Keratinocyte (primary cell): Measurements from ENCODE around the gene KRT8. TPM values are rescaled to one million over a fixed set of nuclear protein-coding genes. Genes with fewer than 3 reads are reported as not detected.

Experiments
- DNase-seq: peaks from one replicate; pipeline ENCODE4 v3.0.0-alpha.2; 2011; ENCODE audit warnings: low read depth, missing footprints, low spot score
- FAIRE-seq: peaks from 2 replicates; lab custom pipeline; 2011; peaks lifted over from hg19 to GRCh38; lab: Jason Lieb, UNC
- H2AFZ ChIP-seq: 2 replicates; pipeline ENCODE4 v1.6.0; 2012; ENCODE audit warnings: low read length, control low read depth, inconsistent platforms; ENCODE audit not compliant: control insufficient read depth
- H3K27ac ChIP-seq: 2 replicates; pipeline ENCODE4 v1.5.1; 2011; ENCODE audit warnings: low read length; ENCODE audit not compliant: control insufficient read depth, insufficient read depth
- H3K27me3 ChIP-seq: 3 replicates; pipeline ENCODE4 v1.6.0; 2011; ENCODE audit warnings: low read length; ENCODE audit not compliant: control insufficient read depth, insufficient read depth; ENCODE audit errors: extremely low read depth
- H3K36me3 ChIP-seq, 2 experiments: 2 replicates in 1 of 2; 3 replicates in 1 of 2; pipeline ENCODE4 v1.5.1; 2011; ENCODE audit warnings: low read length in 2 of 2, mild to moderate bottlenecking in 1 of 2; ENCODE audit not compliant: control insufficient read depth in 2 of 2, insufficient read depth in 2 of 2; ENCODE audit errors: extremely low read depth in 1 of 2
- H3K4me1 ChIP-seq: 3 replicates; pipeline ENCODE4 v1.5.1; 2011; ENCODE audit warnings: low read length; ENCODE audit not compliant: control insufficient read depth, insufficient read depth; ENCODE audit errors: extremely low read depth
- H3K4me2 ChIP-seq: 3 replicates; pipeline ENCODE4 v1.6.0; 2011; ENCODE audit warnings: low read depth, low read length; ENCODE audit not compliant: control insufficient read depth, insufficient read depth; ENCODE audit errors: extremely low read depth
- H3K4me3 ChIP-seq, 3 experiments: fragments of 200-600 bp in 1 of 3; sonication (generic) in 1 of 3; 2 replicates in 2 of 3; 3 replicates in 1 of 3; pipeline ENCODE4 v1.5.1; 2011 to 2016; ENCODE audit warnings: low read length in 3 of 3, mild to moderate bottlenecking in 3 of 3, control low read depth in 2 of 3, inconsistent platforms in 1 of 3, low read depth in 1 of 3, mixed read lengths in 1 of 3, mixed run types in 1 of 3, moderate library complexity in 1 of 3; ENCODE audit not compliant: control insufficient read depth in 2 of 3, insufficient read depth in 2 of 3; ENCODE audit errors: extremely low read depth in 1 of 3
- H3K79me2 ChIP-seq: 2 replicates; pipeline ENCODE4 v1.6.0; 2012; ENCODE audit warnings: low read length; ENCODE audit not compliant: control insufficient read depth, insufficient read depth
- H3K9ac ChIP-seq: 3 replicates; pipeline ENCODE4 v1.6.0; 2011; ENCODE audit warnings: low read length; ENCODE audit not compliant: control insufficient read depth, insufficient read depth; ENCODE audit errors: extremely low read depth
- H3K9me1 ChIP-seq: 3 replicates; pipeline ENCODE4 v1.6.0; 2011; ENCODE audit warnings: low read length; ENCODE audit not compliant: control insufficient read depth, insufficient read depth; ENCODE audit errors: extremely low read depth
- H3K9me3 ChIP-seq: 2 replicates; pipeline ENCODE4 v1.5.1; 2012; ENCODE audit warnings: low read depth, low read length; ENCODE audit not compliant: control insufficient read depth
- H4K20me1 ChIP-seq: 3 replicates; pipeline ENCODE4 v1.6.0; 2011; ENCODE audit warnings: low read length; ENCODE audit not compliant: control insufficient read depth, insufficient read depth; ENCODE audit errors: extremely low read depth
- CTCF ChIP-seq, 3 experiments: IDR thresholded peaks in 1 of 3; conservative IDR thresholded peaks in 1 of 3; optimal IDR thresholded peaks in 1 of 3; 2 replicates in 2 of 3; 3 replicates in 1 of 3; pipeline versions ENCODE3 to v1.5.1; 2011; ENCODE audit warnings: low read length in 3 of 3, mild to moderate bottlenecking in 3 of 3, moderate library complexity in 2 of 3, control low read depth in 1 of 3, inconsistent platforms in 1 of 3; ENCODE audit not compliant: insufficient read depth in 2 of 3; ENCODE audit errors: extremely low read depth in 1 of 3
- EZH2 ChIP-seq: IDR thresholded peaks from one replicate; pipeline ENCODE4 v1.6.1; 2012; ENCODE audit warnings: inconsistent platforms, mild to moderate bottlenecking, low read length, moderate library complexity
- dilution Hi-C: fragments of 300-500 bp; cut with MboI; formaldehyde crosslinking; loops from one replicate; pipeline ENCODE4 v1.7.0; 2020; ENCODE audit warnings: low sequenced_read_pairs; ENCODE audit not compliant: extremely low pct_ligation_motif_present
- polyA plus RNA-seq, 5 experiments: library from polyadenylated mRNA; depleted of rRNA in 3 of 5; stranded (reverse) in 3 of 5; stranded (forward) in 1 of 5; unstranded in 1 of 5; fragments of >200 nt; gene quantifications; 1 replicate in 1 of 5; 2 replicates in 3 of 5; 3 replicates in 1 of 5; pipeline versions ENCODE4 v1.2.1 to v1.2.3, GENCODE V29; 2011 to 2012; ENCODE audit warnings: missing spikeins in 2 of 5, low read depth in 1 of 5, low replicate concordance in 1 of 5

KRT8 gene
- polyA plus RNA-seq, 1 donor (not counting 4 experiments of a cell fraction or from before 2014, with no cell fraction given), result 151 TPM

- H3K36me3 ChIP-seq, result no peaks in the 10 kb centered on the region
- no peaks in the 10 kb centered on the region for H3K9me1 ChIP-seq
- no peak overlapping the region for H3K4me2 ChIP-seq
- H3K4me1 ChIP-seq, result peaks cover 13% of the 10 kb centered on the region
- DNase-seq, result no peak
- H3K9ac ChIP-seq, result no peak overlapping the region
- no peaks in the 10 kb centered on the region for H4K20me1 ChIP-seq
- no peaks in the 10 kb centered on the region for H3K79me2 ChIP-seq
- no peaks in the 10 kb centered on the region for H3K9me3 ChIP-seq
- no peak for TF ChIP-seq CTCF (optimal IDR thresholded peaks at IDR 0.05 in 1 of 3, IDR thresholded peaks at IDR 0.05 in 1 of 3, conservative IDR thresholded peaks at IDR 0.05 in 1 of 3; ENCODE audit: extremely low read depth in 1 of 3, insufficient read depth in 2 of 3, low read length in 3 of 3)
- no peak for TF ChIP-seq EZH2
- no peak for FAIRE-seq
- H3K27me3 ChIP-seq, result peaks cover 14% of the 10 kb centered on the region
- no peak overlapping the region for H3K4me3 ChIP-seq
- no peak overlapping the region for H3K27ac ChIP-seq
- no peak overlapping the region for H2AFZ ChIP-seq
- dilution Hi-C loops, result no loop called here
Measured at GRCh38 chr12:52912711-52913430, 8.0 kb upstream of the KRT8 start.

- H3K27ac ChIP-seq, result no peak overlapping the region
- H3K9ac ChIP-seq, result no peak overlapping the region
- peaks cover 2% of the 10 kb centered on the region for H3K9me1 ChIP-seq
- H3K4me1 ChIP-seq, result peaks cover 35% of the 10 kb centered on the region
- no peak for FAIRE-seq
- no peak overlapping the region for H3K4me2 ChIP-seq
- TF ChIP-seq EZH2 (no peak), CTCF (optimal IDR thresholded peaks at IDR 0.05 in 1 of 3, IDR thresholded peaks at IDR 0.05 in 1 of 3, conservative IDR thresholded peaks at IDR 0.05 in 1 of 3; ENCODE audit: extremely low read depth in 1 of 3, insufficient read depth in 2 of 3, low read length in 3 of 3) (no peak)
- dilution Hi-C loops, result no loop called here
- H3K27me3 ChIP-seq, result peaks cover 9% of the 10 kb centered on the region
- no peaks in the 10 kb centered on the region for H3K36me3 ChIP-seq
- H3K79me2 ChIP-seq, result no peaks in the 10 kb centered on the region
- H3K9me3 ChIP-seq, result no peaks in the 10 kb centered on the region
- H3K4me3 ChIP-seq, result no peak overlapping the region
- no peak for DNase-seq
- H4K20me1 ChIP-seq, result no peaks in the 10 kb centered on the region
- H2AFZ ChIP-seq, result no peak overlapping the region
Measured at GRCh38 chr12:52910248-52910883, 5.5 kb upstream of the KRT8 start.
